Astrocyte of the spinal cord (primary cell): Measurements from ENCODE around the gene ZNF420.
"Not testable (repeated sequence)": the region's sequence is repeated elsewhere in the genome, so short reads cannot be mapped to it uniquely, and the experiment has no call there.

Experiments used
- DNase-seq: peaks from one replicate; pipeline ENCODE4 v3.0.0; 2011; ENCODE audit warnings: low read depth, low spot score
- H3K4me3 ChIP-seq: 2 replicates; pipeline ENCODE4 v1.5.1; 2011; ENCODE audit warnings: low read depth, mild to moderate bottlenecking, low read length, moderate library complexity
- in situ Hi-C: cut with HindIII; loops from 2 replicates; pipeline ENCODE4 v1.10.0; 2017; ENCODE audit warnings: low sequenced_read_pairs
- TF ChIP-seq, protein P1 (sequence below): IDR thresholded peaks from 2 replicates; pipeline ENCODE4 v1.5.1; 2012; ENCODE audit warnings: low read depth, mild to moderate bottlenecking, low read length, inconsistent platforms

Gene ZNF420

DNA sequence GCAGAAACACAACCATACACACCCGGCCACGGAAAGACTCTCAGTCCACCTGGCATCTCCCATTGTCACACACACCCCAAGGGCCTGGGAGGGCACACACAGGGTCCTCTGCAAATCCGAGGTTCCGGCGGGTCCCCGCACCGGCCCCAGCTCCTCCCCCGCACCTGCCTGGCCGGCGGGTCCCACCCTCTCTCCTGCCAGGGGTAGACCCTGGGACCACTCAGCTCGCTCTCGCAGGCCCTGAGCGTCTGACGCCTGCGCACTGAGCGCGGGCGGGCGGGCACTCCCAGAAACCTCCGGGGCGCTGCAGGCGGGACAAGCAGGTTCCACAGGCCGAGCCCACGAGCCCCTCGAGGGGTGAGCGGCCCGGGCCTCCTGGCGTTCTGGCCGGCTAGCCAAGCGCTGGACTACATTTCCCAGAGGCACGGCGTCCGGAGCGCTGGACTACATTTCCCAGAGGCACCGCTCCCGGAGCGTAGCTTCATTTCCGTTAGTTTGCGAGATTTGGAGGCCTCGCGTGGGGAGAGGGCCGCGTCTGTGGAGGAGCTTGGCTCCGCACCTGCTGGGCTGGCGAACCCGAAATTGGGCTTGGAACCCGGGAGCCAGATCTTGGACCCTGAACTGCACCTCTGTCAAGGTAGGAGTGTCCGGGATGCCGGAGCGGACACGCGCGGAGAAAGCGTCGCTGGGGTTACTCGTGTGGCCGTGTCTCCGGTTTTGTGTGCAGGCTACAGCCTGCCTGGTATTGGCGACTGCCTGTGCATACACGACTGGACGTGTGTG, at the start of gene ZNF420:
Gene ZNF420, plus strand, starts transcription at position 500 of the 783 bp plus-strand sequence. CDS start 10,686 bp downstream, outside the sequence.
- in situ Hi-C loops, result no loop called here

DNA sequence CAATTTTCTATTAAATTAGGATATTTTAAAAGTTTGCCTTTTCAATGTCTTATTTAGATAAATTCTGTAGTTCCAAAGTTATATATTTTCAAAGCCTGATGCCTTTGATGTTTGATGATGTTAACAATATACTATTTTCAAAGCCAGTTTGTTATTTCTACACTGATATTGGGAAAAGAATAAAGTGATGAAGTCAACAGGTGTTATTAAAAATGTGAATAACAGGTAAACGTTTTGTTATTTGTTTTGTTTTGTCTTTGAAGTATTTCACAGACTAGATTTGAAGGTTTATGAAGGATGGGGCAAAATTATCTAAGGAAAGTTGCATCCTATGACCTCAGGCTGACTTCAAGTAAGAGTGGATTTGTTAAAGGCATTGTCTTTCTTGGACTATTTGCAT, 33.1 kb upstream of the ZNF420 start:
- in situ Hi-C loops, result no loop called here
- no peak for DNase-seq
- H3K4me3 ChIP-seq, result no peak overlapping the region
- TF ChIP-seq, protein P1, sequence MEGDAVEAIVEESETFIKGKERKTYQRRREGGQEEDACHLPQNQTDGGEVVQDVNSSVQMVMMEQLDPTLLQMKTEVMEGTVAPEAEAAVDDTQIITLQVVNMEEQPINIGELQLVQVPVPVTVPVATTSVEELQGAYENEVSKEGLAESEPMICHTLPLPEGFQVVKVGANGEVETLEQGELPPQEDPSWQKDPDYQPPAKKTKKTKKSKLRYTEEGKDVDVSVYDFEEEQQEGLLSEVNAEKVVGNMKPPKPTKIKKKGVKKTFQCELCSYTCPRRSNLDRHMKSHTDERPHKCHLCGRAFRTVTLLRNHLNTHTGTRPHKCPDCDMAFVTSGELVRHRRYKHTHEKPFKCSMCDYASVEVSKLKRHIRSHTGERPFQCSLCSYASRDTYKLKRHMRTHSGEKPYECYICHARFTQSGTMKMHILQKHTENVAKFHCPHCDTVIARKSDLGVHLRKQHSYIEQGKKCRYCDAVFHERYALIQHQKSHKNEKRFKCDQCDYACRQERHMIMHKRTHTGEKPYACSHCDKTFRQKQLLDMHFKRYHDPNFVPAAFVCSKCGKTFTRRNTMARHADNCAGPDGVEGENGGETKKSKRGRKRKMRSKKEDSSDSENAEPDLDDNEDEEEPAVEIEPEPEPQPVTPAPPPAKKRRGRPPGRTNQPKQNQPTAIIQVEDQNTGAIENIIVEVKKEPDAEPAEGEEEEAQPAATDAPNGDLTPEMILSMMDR, result no peak

More for the DNA sequence above, at the start of gene ZNF420:
- H3K4me3 ChIP-seq, result peak within 1 kb of the TSS; percentile 80
- TF ChIP-seq, protein P1, result no peak
- DNase-seq, result peak; percentile 96

DNA sequence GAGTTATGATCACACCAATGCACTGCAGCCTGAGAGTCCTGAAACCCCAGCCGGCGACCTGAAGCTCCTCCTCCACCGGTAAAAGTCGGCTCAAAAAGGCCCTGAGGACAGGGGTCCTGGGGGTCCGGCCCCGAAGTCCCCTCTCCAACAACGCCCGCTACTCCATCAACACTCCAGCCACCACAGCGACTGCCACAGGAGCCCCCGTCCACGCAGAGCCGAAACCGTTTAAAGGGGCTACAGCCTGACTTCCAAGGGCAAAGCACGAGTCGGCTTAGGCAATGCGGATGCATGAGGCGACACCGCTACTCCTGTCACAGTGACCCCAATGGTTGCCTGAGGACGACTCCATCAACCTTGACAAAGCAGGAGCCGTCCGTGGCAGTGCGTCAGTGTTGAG, 22.9 kb upstream of the ZNF420 start:
- DNase-seq, result no peak
- in situ Hi-C loops, result no loop called here
- no peak overlapping the region for H3K4me3 ChIP-seq
- TF ChIP-seq, protein P1, result no peak

DNA sequence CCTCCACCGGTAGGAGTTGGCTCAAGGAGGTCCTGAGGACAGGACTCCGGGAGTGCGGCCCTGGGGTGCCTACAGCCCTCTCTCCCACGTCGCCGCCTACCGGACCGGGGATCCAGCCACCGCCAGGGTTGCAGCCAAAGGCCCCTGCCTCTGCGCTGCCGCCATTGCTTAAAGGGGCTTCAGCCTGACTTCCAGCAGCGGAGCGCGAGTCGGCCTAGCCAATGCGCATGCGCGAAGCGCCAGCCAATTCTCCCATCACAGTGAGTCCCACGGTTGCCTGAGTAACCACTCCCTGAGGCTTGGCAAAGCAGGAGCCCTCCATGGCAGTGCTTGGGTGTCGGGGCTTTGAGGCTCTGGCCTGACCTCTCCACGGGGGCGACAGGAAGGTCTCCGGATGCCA, 21.5 kb upstream of the ZNF420 start:
- DNase-seq, result no peak
- H3K4me3 ChIP-seq, result no peak overlapping the region
- in situ Hi-C loops, result no loop called here
- TF ChIP-seq, protein P1, result no peak

DNA sequence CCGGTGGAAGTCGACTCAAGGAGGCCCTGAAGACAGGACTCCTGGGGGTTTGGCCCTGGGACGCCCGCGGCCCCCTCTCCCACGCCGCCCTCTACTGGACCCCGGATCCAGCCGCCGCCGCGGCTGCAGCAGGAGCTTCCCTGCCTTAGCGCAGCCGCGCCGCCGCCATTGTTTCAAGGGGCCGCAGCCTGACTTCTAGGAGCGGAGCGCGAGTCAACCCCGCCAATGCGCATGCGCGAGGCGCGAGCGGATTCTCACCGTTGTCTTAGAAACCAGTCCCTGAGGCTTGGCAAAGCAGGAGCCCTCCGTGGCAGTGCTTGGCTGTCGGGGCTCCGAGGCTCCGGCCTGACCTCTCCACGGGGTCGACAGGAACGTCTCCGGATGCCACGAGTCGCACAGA, 19.1 kb upstream of the ZNF420 start:
- TF ChIP-seq, protein P1, result no peak
- DNase-seq, result no peak
- in situ Hi-C loops, result no loop called here
- H3K4me3 ChIP-seq, result no peak overlapping the region

DNA sequence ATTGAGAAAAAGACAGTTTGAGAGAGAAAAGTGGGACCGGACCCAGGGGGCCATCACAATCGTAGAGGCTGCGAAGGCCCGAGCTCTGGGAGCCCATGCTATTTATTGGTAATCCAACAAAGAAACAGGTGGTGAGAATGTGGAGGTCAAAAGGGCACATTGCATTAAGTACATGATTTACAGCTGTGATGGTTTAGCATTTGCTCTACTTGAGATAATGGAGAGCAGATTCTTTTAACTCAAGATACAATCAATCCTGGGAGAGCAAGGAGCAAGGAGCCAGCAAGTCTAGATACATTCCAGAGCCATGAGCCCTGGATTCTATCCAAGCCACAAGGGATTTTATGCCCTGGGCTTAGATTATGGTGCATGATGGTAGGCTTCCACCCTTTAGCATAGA, 13.3 kb upstream of the ZNF420 start:
- H3K4me3 ChIP-seq, in situ Hi-C loops, DNase-seq: not testable (repeated sequence)

DNA sequence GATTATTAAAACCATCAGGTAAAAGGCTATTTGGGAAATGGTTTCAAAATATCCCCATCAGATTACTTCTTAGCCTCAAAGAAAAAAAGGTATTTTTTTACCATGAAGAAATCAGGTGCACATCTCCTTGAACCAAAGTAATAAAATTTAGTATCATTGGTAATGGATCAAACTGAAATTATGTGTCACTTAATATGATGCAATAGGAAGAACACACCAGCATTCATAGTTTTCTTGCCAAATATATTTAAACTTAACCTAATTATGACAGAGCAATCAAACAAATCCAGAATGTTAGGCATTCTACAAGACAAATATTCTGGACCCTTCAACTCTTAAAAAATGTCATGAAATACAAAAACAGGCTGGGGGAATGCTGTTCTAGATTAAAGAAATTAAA, 4.1 kb upstream of the ZNF420 start:
- TF ChIP-seq, protein P1, result no peak
- no peak for DNase-seq
- in situ Hi-C loops, result no loop called here
- no peak overlapping the region for H3K4me3 ChIP-seq
